Hepatocyte (in vitro differentiated cells): ENCODE data around the gene XIRP2. TPM values are rescaled to one million over a fixed set of nuclear protein-coding genes. Genes with fewer than 3 reads are reported as not detected.

Experiments used
- DNase-seq: peaks from one replicate; pipeline ENCODE4 v3.0.0-alpha.2; 2016; ENCODE audit warnings: low spot score
- H2AFZ ChIP-seq: fragments of 200-600 bp; sonication (generic); 2 replicates; pipeline ENCODE4 v1.6.0; 2016; ENCODE audit warnings: antibody characterized with exemption, mild to moderate bottlenecking
- H3K27ac ChIP-seq: fragments of 200-600 bp; sonication (generic); 2 replicates; pipeline ENCODE4 v1.5.1; 2016; ENCODE audit warnings: mild to moderate bottlenecking
- H3K27me3 ChIP-seq: fragments of 200-600 bp; sonication (generic); 2 replicates; pipeline ENCODE4 v1.6.1; 2016
- H3K36me3 ChIP-seq: fragments of 200-600 bp; sonication (generic); replicated peaks from 2 replicates; pipeline ENCODE4 v1.5.1; 2016; ENCODE audit warnings: low read depth; ENCODE audit not compliant: insufficient read depth
- H3K4me1 ChIP-seq: fragments of 200-600 bp; sonication (generic); 2 replicates; pipeline ENCODE4 v1.5.1; 2016; ENCODE audit warnings: mild to moderate bottlenecking, moderate library complexity; ENCODE audit not compliant: insufficient read depth
- H3K4me2 ChIP-seq: fragments of 200-600 bp; sonication (generic); 2 replicates; pipeline ENCODE4 v1.6.0; 2016
- H3K4me3 ChIP-seq: fragments of 200-600 bp; sonication (generic); 2 replicates; pipeline ENCODE4 v1.5.1; 2016; ENCODE audit warnings: mild to moderate bottlenecking
- H3K79me2 ChIP-seq: fragments of 200-600 bp; sonication (generic); 2 replicates; pipeline ENCODE4 v1.6.0; 2017; ENCODE audit warnings: mild to moderate bottlenecking
- H3K9me2 ChIP-seq: fragments of 200-600 bp; sonication (generic); replicated peaks from 2 replicates; pipeline ENCODE4 v1.6.0; 2017; ENCODE audit warnings: mild to moderate bottlenecking; ENCODE audit not compliant: insufficient read depth
- H3K9me3 ChIP-seq: fragments of 200-600 bp; sonication (generic); 2 replicates; pipeline ENCODE4 v1.5.1; 2016; ENCODE audit warnings: low read depth, mild to moderate bottlenecking
- H4K20me1 ChIP-seq: fragments of 200-600 bp; sonication (generic); 2 replicates; pipeline ENCODE4 v1.6.0; 2016; ENCODE audit warnings: mild to moderate bottlenecking; ENCODE audit not compliant: insufficient read depth, poor library complexity, severe bottlenecking
- CTCF ChIP-seq: fragments of 200-600 bp; sonication (generic); IDR thresholded peaks from 2 replicates; pipeline ENCODE4 v1.5.1; 2016; ENCODE audit warnings: antibody characterized with exemption, mild to moderate bottlenecking; ENCODE audit not compliant: poor library complexity
- EZH2 ChIP-seq: fragments of 200-600 bp; sonication (generic); IDR thresholded peaks from 2 replicates; pipeline ENCODE4 v1.6.1; 2016; ENCODE audit warnings: antibody characterized with exemption, mild to moderate bottlenecking, borderline replicate concordance
- EZH2phosphoT487 ChIP-seq: fragments of 200-600 bp; sonication (generic); IDR thresholded peaks from one replicate; pipeline ENCODE4 v1.6.1; 2018; ENCODE audit warnings: antibody characterized with exemption, mild to moderate bottlenecking, low read depth, moderate library complexity; ENCODE audit not compliant: unreplicated experiment, severe bottlenecking
- WGBS: methylation state at CpG from one replicate; pipeline ENCODE4 v1.1.6; 2016; ENCODE audit warnings: low lambda C conversion rate; ENCODE audit errors: missing lambda C conversion rate; 5-methylcytosine and 5-hydroxymethylcytosine counted together
- polyA plus RNA-seq: library from polyadenylated mRNA; unstranded; fragments of >200 nt; fragmentation: Nextera tagmentation; extraction: Ambion mirVana; gene quantifications from 2 replicates; pipeline ENCODE4 v1.2.1, GENCODE V29; 2016
- total RNA-seq: library from RNA; depleted of rRNA; stranded (reverse); fragments of >200 nt; gene quantifications from 2 replicates; pipeline ENCODE4 v1.2.3, GENCODE V29; 2014

The XIRP2 gene
- total and polyA plus RNA-seq, 2 experiments from 2014 or later = not detected

- H2AFZ ChIP-seq = no peak overlapping the region
- H3K9me3 ChIP-seq = no peaks in the 10 kb centered on the region
- DNase-seq = no peak
- H3K79me2 ChIP-seq = no peaks in the 10 kb centered on the region
- WGBS = 95% methylated on average over 4 of the region's 4 CpGs
- no peak overlapping the region for H3K4me2 ChIP-seq
- TF ChIP-seq EZH2phosphoT487 = no peak
- no peak for TF ChIP-seq EZH2
- TF ChIP-seq CTCF = no peak
- no peak overlapping the region for H3K27ac ChIP-seq
- no peaks in the 10 kb centered on the region for H4K20me1 ChIP-seq
- H3K4me1 ChIP-seq = no peaks in the 10 kb centered on the region
- H3K4me3 ChIP-seq = no peak overlapping the region
- H3K36me3 ChIP-seq = no peaks in the 10 kb centered on the region
- H3K27me3 ChIP-seq = no peaks in the 10 kb centered on the region
- H3K9me2 ChIP-seq = no peaks in the 10 kb centered on the region
Measured at GRCh38 chr2:167192833-167193232, 304.6 kb downstream of the XIRP2 start.

- no peaks in the 10 kb centered on the region for H3K4me1 ChIP-seq
- H3K4me2 ChIP-seq = no peak overlapping the region
- peak; percentile 9 for DNase-seq
- no peaks in the 10 kb centered on the region for H3K27me3 ChIP-seq
- no peak for TF ChIP-seq EZH2
- TF ChIP-seq CTCF = no peak
- TF ChIP-seq EZH2phosphoT487 = no peak
- H3K79me2 ChIP-seq = no peaks in the 10 kb centered on the region
- 57% methylated on average over 6 of the region's 6 CpGs for WGBS
- H2AFZ ChIP-seq = no peak overlapping the region
- H4K20me1 ChIP-seq = no peaks in the 10 kb centered on the region
- no peaks in the 10 kb centered on the region for H3K9me2 ChIP-seq
- no peak overlapping the region for H3K4me3 ChIP-seq
- no peaks in the 10 kb centered on the region for H3K36me3 ChIP-seq
- H3K27ac ChIP-seq = no peak overlapping the region
- H3K9me3 ChIP-seq = no peaks in the 10 kb centered on the region
Measured at GRCh38 chr2:167196461-167197252, 308.4 kb downstream of the XIRP2 start.

GRCh38 chr2:167198009-167198408 is 309.7 kb downstream of the XIRP2 start:
- Histone ChIP-seq H3K9me2 (no peaks in the 10 kb centered on the region), H3K9me3 (no peaks in the 10 kb centered on the region)

More at GRCh38 chr2:167198009-167198408, 309.7 kb downstream of the XIRP2 start:
- Histone ChIP-seq H3K27me3 (no peaks in the 10 kb centered on the region), H3K36me3 (no peaks in the 10 kb centered on the region), H3K4me1 (no peaks in the 10 kb centered on the region), H3K4me3 (no peak overlapping the region), H4K20me1 (no peaks in the 10 kb centered on the region), H3K27ac (no peak overlapping the region), H2AFZ (no peak overlapping the region), H3K79me2 (no peaks in the 10 kb centered on the region), H3K4me2 (no peak overlapping the region)
- WGBS = 63% methylated on average over 2 of the region's 2 CpGs
- DNase-seq = no peak
- no peak for TF ChIP-seq EZH2
- TF ChIP-seq CTCF = no peak
- no peak for TF ChIP-seq EZH2phosphoT487
